Suprapubic skin (tissue), 4 donors: ENCODE data around the gene ZRANB1.

ENCODE experiments used
- CTCF ChIP-seq, 2 donors: fragments of 200-600 bp in 1 of 2; fragments of 450-650 bp in 1 of 2; sonication (generic) in 1 of 2; IDR thresholded peaks; one replicate each; pipeline ENCODE4 v1.5.1; 2016 to 2019; ENCODE audit warnings: antibody characterized with exemption in 2 of 2, mild to moderate bottlenecking in 1 of 2, moderate library complexity in 1 of 2
- POLR2A ChIP-seq, 2 donors: fragments of 450-650 bp; IDR thresholded peaks; one replicate each; pipeline ENCODE4 v1.6.1; 2017; ENCODE audit warnings: antibody characterized with exemption in 2 of 2, mild to moderate bottlenecking in 2 of 2, moderate library complexity in 2 of 2
- POLR2AphosphoS5 ChIP-seq, 3 donors: sonication (generic); formaldehyde crosslinking; IDR thresholded peaks; one replicate each; pipeline ENCODE4 v1.6.1; 2017; ENCODE audit warnings: antibody characterized with exemption in 3 of 3

GRCh38 chr10:124962421-124962820 lies 20.5 kb downstream of the ZRANB1 start:
- TF ChIP-seq CTCF (IDR thresholded peaks at IDR 0.05) = no peak
- TF ChIP-seq POLR2A (IDR thresholded peaks at IDR 0.05) = no peak
- TF ChIP-seq POLR2AphosphoS5 (IDR thresholded peaks at IDR 0.05) = no peak
